Lung (tissue), 12 donors: ENCODE results near the gene HLCS. TPM values are rescaled to one million over a fixed set of nuclear protein-coding genes. Genes with fewer than 3 reads are reported as not detected.

Experiments used
- ATAC-seq: fragments of 200-7000 bp; cut with Tn5 transposase; one replicate; pipeline ENCODE4 v1.9.1; 2020; ENCODE audit warnings: moderate number of reproducible peaks; ENCODE audit not compliant: insufficient read depth, low FRiP score
- DNase-seq, 3 donors: peaks; one replicate each; pipeline ENCODE4 v3.0.0-alpha.2; 2013 to 2017
- H3K27ac ChIP-seq, 2 donors: one replicate each; pipeline ENCODE4 v1.5.1; 2013; ENCODE audit warnings: mild to moderate bottlenecking in 2 of 2, moderate library complexity in 2 of 2, control low read depth in 1 of 2, inconsistent platforms in 1 of 2, low read depth in 1 of 2, low read length in 1 of 2
- H3K27me3 ChIP-seq, 3 donors: one replicate each; pipeline ENCODE4 v1.5.1; 2013; ENCODE audit warnings: low read length in 2 of 3; ENCODE audit not compliant: control insufficient read depth in 3 of 3, insufficient read depth in 3 of 3
- H3K36me3 ChIP-seq, 4 donors: one replicate each; pipeline ENCODE4 v1.5.1; 2013; ENCODE audit warnings: low read length in 4 of 4, mild to moderate bottlenecking in 1 of 4, moderate library complexity in 1 of 4; ENCODE audit not compliant: control insufficient read depth in 4 of 4, insufficient read depth in 4 of 4
- H3K4me1 ChIP-seq, 5 donors: one replicate each; pipeline ENCODE4 v1.5.1; 2013; ENCODE audit warnings: low read length in 5 of 5, mild to moderate bottlenecking in 2 of 5, moderate library complexity in 1 of 5; ENCODE audit not compliant: control insufficient read depth in 5 of 5, insufficient read depth in 5 of 5
- H3K4me3 ChIP-seq: one replicate; pipeline ENCODE4 v1.5.1; 2013; ENCODE audit warnings: mild to moderate bottlenecking, control low read depth, moderate library complexity
- H3K9ac ChIP-seq, 2 donors: one replicate each; pipeline ENCODE4 v1.5.1; 2013; ENCODE audit warnings: low read length in 2 of 2, control low read depth in 1 of 2; ENCODE audit not compliant: insufficient read depth in 1 of 2
- H3K9me3 ChIP-seq, 4 donors: one replicate each; pipeline ENCODE4 v1.5.1; 2013; ENCODE audit warnings: low read length in 3 of 4, mild to moderate bottlenecking in 1 of 4, moderate library complexity in 1 of 4; ENCODE audit not compliant: control insufficient read depth in 4 of 4, insufficient read depth in 3 of 4
- WGBS, 2 donors: extraction: QIAGEN DNeasy Blood & Tissue Kit; methylation state at CpG; one replicate each; pipeline ENCODE4 v1.1.7; 2013; 5-methylcytosine and 5-hydroxymethylcytosine counted together
- polyA plus RNA-seq, 2 donors: library from polyadenylated mRNA; stranded (reverse); fragments of 200-250 nt; gene quantifications; one replicate each; pipeline ENCODE4 v1.2.1, GENCODE V29; 2013
- total RNA-seq, 2 donors: library from RNA; depleted of rRNA in 1 of 2; stranded (reverse); fragments of >200 nt in 1 of 2; gene quantifications; one replicate each; pipeline ENCODE4 v1.2.1, GENCODE V29; 2014 to 2021
- TF ChIP-seq, protein P1 (sequence below): IDR thresholded peaks from 2 replicates; pipeline ENCODE4 v1.5.1; 2012; ENCODE audit warnings: mild to moderate bottlenecking; ENCODE audit errors: control extremely low read depth, extremely low read depth
- donor health status: control.
- donor health status: control.
- donor health status: Bipolar disorder and iron deficiency.
- donor health status: healthy.
- donor health status: DM: yes; HTN: yes; CAD: no.

HLCS gene
- total and polyA plus RNA-seq, 4 donors: 5.0 to 28.8 (median 17.5) TPM

DNA sequence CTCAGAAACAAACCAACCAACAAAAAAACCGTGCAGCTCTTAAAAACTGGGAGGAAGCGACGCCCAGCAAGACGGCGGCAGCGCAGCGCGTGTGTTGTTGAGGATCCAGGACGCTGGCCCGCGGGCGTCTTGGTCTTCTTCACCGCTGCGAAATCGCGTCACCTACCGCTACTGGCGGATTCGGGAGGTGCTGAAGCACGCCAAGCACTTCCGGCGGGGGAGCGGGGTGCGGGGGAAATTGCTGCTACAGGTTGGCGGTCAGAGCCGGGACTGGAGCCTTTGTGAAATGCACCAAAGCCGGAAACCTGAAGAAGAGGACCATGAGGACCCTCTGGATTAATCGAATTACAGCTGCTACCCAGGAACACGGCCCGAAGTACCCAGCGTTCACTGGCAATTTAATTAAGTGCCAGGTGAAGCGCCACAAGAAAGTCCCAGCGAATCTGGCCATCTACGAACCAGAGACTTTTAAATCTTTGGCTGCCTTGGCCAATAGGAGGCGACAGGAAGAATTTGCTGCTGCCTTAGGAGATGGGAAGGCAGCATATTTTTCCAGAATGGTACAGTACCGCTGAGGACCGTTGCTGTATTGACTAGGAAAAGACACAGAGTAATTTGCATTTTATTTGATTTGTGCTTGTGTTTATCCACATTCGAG lies 28.2 kb upstream of the HLCS start:
- H3K27ac ChIP-seq: no peak overlapping the region
- TF ChIP-seq, protein P1, sequence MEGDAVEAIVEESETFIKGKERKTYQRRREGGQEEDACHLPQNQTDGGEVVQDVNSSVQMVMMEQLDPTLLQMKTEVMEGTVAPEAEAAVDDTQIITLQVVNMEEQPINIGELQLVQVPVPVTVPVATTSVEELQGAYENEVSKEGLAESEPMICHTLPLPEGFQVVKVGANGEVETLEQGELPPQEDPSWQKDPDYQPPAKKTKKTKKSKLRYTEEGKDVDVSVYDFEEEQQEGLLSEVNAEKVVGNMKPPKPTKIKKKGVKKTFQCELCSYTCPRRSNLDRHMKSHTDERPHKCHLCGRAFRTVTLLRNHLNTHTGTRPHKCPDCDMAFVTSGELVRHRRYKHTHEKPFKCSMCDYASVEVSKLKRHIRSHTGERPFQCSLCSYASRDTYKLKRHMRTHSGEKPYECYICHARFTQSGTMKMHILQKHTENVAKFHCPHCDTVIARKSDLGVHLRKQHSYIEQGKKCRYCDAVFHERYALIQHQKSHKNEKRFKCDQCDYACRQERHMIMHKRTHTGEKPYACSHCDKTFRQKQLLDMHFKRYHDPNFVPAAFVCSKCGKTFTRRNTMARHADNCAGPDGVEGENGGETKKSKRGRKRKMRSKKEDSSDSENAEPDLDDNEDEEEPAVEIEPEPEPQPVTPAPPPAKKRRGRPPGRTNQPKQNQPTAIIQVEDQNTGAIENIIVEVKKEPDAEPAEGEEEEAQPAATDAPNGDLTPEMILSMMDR: no peak
- no peaks in the 10 kb centered on the region for H3K9me3 ChIP-seq
- whole genome bisulfite sequencing, 2 donors: 31 to 41% methylated on average over 38 of the region's 38 CpGs
- no peak overlapping the region for H3K4me3 ChIP-seq
- ATAC-seq (no peak), DNase-seq (peak in 2 of 3 donors; percentile 34 to 40)
- peaks cover 0 to 3% (median 0%) of the 10 kb centered on the region in 5 donors for H3K4me1 ChIP-seq
- no peaks in the 10 kb centered on the region for H3K36me3 ChIP-seq
- H3K9ac ChIP-seq: no peak overlapping the region
- H3K27me3 ChIP-seq: peaks cover 0 to 2% (median 0%) of the 10 kb centered on the region in 3 donors

DNA sequence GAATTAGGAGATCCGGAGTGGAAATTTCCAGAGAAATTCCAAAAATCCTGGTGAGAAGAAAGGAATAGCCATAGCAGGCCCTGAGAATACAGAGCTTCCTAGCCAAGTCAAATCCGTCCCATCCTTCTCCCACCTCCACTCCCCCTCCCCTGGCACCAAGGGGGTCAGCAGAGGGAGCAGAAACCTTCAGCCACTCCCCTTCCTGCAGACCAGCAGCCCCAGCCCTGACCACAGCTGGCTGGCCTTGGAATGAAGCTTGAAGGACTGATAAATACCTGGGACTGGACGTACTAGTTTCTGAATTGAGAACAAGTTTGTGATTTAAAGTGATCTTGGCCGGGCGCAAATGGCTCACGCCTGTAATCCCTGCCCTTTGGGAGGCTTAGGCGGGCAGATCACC lies 26.2 kb upstream of the HLCS start:
- ATAC-seq (no peak), DNase-seq (no peak)
- no peak overlapping the region for H3K4me3 ChIP-seq
- H3K27me3 ChIP-seq: peaks cover 0 to 2% (median 0%) of the 10 kb centered on the region in 3 donors
- H3K36me3 ChIP-seq: no peaks in the 10 kb centered on the region
- no peaks in the 10 kb centered on the region for H3K9me3 ChIP-seq
- 67 to 94% methylated on average over 7 of the region's 7 CpGs for WGBS, 2 donors
- H3K4me1 ChIP-seq: peaks cover 0 to 3% (median 0%) of the 10 kb centered on the region in 5 donors
- no peak overlapping the region for H3K9ac ChIP-seq
- TF ChIP-seq, protein P1: no peak
- H3K27ac ChIP-seq: no peak overlapping the region

DNA sequence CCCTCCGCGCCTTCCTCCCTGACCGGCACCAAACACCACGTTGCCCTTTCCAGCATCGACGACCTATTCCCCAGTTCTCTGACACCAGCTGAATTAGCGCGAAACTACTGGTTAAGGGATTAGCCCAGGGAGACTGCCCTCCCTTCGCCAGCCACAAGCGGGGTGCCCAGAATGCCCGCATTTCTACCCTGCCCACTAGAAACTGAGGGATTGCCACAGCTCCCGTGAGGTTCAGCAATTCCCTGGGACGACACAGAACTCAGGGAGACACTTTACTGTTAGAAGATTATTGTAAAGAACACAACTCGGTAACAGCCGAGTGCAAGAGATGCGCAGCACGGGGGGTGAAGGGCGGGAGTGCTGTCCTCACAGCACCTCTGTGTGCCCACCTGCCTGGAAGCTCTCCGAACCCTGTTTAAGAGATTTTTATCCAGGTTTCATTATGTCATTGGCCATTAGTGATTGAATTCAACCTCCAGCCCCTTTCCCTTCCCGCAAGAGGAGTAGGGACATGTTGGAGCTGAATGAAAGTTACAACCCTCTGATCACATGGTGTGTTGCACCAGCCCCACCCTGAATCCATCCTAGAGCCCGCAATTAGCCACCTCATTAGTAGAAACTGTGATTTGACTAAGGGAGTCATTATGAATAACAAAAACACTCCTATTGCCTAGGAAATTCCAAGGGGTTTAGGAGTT lies 24.2 kb upstream of the HLCS start:
- no peaks in the 10 kb centered on the region for H3K9me3 ChIP-seq
- peaks cover 0 to 3% (median 0%) of the 10 kb centered on the region in 5 donors for H3K4me1 ChIP-seq
- peaks cover 0 to 2% (median 0%) of the 10 kb centered on the region in 3 donors for H3K27me3 ChIP-seq
- ATAC-seq (no peak), DNase-seq (no peak)
- no peak overlapping the region for H3K4me3 ChIP-seq
- TF ChIP-seq, protein P1: no peak
- H3K27ac ChIP-seq: peak overlapping the region; percentile 86 to 91
- H3K9ac ChIP-seq: peak overlapping the region in 1 of 2 donors; percentile 34
- H3K36me3 ChIP-seq: no peaks in the 10 kb centered on the region
- 70 to 71% methylated on average over 21 of the region's 21 CpGs for WGBS, 2 donors
